KMS-11 (cell line): ENCODE measurements around the gene BMP4.

Experiments
- H2AFZ ChIP-seq: fragments of 200-600 bp; sonication (generic); 2 replicates; pipeline ENCODE4 v1.6.1; 2016; ENCODE audit warnings: antibody characterized with exemption, mixed run types, low read depth
- H3K27ac ChIP-seq: fragments of 200-600 bp; sonication (generic); 2 replicates; pipeline ENCODE4 v1.6.1; 2016; ENCODE audit warnings: mild to moderate bottlenecking, mixed run types
- H3K27me3 ChIP-seq: fragments of 200-600 bp; sonication (generic); 2 replicates; pipeline ENCODE4 v1.6.1; 2017; ENCODE audit warnings: mild to moderate bottlenecking, low read depth, mixed run types, moderate library complexity; ENCODE audit not compliant: insufficient read depth
- H3K36me3 ChIP-seq: fragments of 200-600 bp; sonication (generic); 2 replicates; pipeline ENCODE4 v1.6.1; 2017; ENCODE audit warnings: mild to moderate bottlenecking, mixed run types; ENCODE audit not compliant: insufficient read depth
- H3K4me1 ChIP-seq: fragments of 200-600 bp; sonication (generic); 2 replicates; pipeline ENCODE4 v1.6.1; 2016; ENCODE audit warnings: mild to moderate bottlenecking, low read depth, mixed run types; ENCODE audit not compliant: poor library complexity, severe bottlenecking
- H3K4me2 ChIP-seq: fragments of 200-600 bp; sonication (generic); 2 replicates; pipeline ENCODE4 v1.7.0; 2016; ENCODE audit warnings: mild to moderate bottlenecking, mixed run types
- H3K4me3 ChIP-seq: fragments of 200-600 bp; sonication (generic); IDR thresholded peaks from 2 replicates; pipeline ENCODE4 v1.6.1; 2017; ENCODE audit warnings: low read depth, low read length, mixed read lengths; ENCODE audit not compliant: insufficient read depth
- H3K79me2 ChIP-seq: fragments of 200-600 bp; sonication (generic); 2 replicates; pipeline ENCODE4 v1.6.1; 2016; ENCODE audit warnings: low read depth, mixed run types; ENCODE audit not compliant: insufficient read depth
- H3K9ac ChIP-seq: fragments of 200-600 bp; sonication (generic); 2 replicates; pipeline ENCODE4 v1.6.1; 2016; ENCODE audit warnings: mild to moderate bottlenecking, mixed run types
- H4K20me1 ChIP-seq: fragments of 200-600 bp; sonication (generic); 2 replicates; pipeline ENCODE4 v1.6.1; 2016; ENCODE audit warnings: mild to moderate bottlenecking, mixed run types; ENCODE audit not compliant: insufficient read depth
- CTCF ChIP-seq: fragments of 200-600 bp; sonication (generic); conservative IDR thresholded peaks from 2 replicates; pipeline ENCODE4 v1.6.1; 2017; ENCODE audit warnings: low read depth, mild to moderate bottlenecking, antibody characterized with exemption, low read length, moderate library complexity, mixed read lengths

The BMP4 gene

DNA sequence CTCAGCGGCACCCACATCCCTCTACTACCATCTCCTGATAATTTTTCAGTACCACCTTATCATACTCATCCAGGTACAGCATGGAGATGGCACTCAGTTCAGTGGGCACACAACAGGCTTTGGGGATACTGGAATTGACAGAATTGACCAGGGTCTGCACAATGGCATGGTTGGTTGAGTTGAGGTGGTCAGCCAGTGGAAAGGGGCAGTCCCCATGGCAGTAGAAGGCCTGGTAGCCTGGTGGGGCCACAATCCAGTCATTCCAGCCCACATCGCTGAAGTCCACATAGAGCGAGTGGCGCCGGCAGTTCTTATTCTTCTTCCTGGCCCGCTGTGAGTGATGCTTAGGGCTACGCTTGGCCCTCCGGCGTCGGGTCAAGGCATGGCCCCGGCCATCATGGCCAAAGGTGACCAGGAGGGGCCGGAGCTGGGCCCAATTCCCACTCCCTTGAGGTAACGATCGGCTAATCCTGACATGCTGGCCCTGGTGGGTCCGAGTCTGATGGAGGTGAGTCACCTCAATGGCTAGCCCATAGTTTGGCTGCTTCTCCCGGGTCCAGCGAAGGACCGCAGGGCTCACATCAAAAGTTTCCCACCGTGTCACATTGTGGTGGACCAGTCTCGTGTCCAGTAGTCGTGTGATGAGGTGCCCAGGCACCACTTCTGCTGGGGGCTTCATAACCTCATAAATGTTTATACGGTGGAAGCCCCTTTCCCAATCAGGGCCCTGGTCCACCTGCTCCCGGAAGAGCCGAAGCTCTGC is 6.4 kb downstream of the BMP4 start:
- Histone ChIP-seq H3K9ac (no peak overlapping the region), H2AFZ (no peak overlapping the region), H3K27me3 (peaks cover 5% of the 10 kb centered on the region), H3K4me2 (no peak overlapping the region), H3K36me3 (no peaks in the 10 kb centered on the region), H4K20me1 (no peaks in the 10 kb centered on the region), H3K79me2 (no peaks in the 10 kb centered on the region), H3K4me3 (no peak overlapping the region), H3K27ac (no peak overlapping the region), H3K4me1 (no peaks in the 10 kb centered on the region)
- no peak for TF ChIP-seq CTCF

DNA sequence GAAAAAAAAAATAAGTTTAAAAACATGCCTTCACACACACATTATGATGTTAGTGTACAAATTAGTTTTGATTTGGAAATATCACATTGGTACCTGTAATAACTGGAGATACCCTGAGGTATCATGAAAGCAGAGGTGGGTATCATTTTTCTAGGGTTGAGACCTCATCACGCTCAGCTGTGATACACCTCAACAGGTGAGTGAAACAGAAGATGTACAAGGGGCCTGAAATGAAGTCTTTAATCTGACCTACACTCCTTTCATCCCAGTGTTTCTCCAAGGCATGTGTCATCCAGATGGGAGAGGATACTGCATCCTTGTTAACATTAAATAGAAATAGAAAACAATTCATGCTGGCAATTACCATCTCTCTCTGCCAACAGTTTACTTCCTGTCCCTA is 7.4 kb downstream of the BMP4 start:
- H3K79me2 ChIP-seq = no peaks in the 10 kb centered on the region
- H3K4me2 ChIP-seq = no peak overlapping the region
- no peaks in the 10 kb centered on the region for H3K4me1 ChIP-seq
- no peaks in the 10 kb centered on the region for H3K36me3 ChIP-seq
- H4K20me1 ChIP-seq = no peaks in the 10 kb centered on the region
- no peak overlapping the region for H3K4me3 ChIP-seq
- H3K9ac ChIP-seq = no peak overlapping the region
- no peak overlapping the region for H2AFZ ChIP-seq
- H3K27me3 ChIP-seq = no peaks in the 10 kb centered on the region
- no peak for TF ChIP-seq CTCF
- H3K27ac ChIP-seq = no peak overlapping the region

- Histone ChIP-seq H3K4me3 (no peak overlapping the region), H4K20me1 (no peaks in the 10 kb centered on the region), H3K27ac (no peak overlapping the region), H3K36me3 (no peaks in the 10 kb centered on the region), H3K4me2 (no peak overlapping the region), H3K27me3 (no peaks in the 10 kb centered on the region), H3K9ac (no peak overlapping the region), H2AFZ (no peak overlapping the region), H3K79me2 (no peaks in the 10 kb centered on the region), H3K4me1 (no peaks in the 10 kb centered on the region)
- TF ChIP-seq CTCF = no peak
Observed at GRCh38 chr14:53948205-53948884, 8.3 kb downstream of the BMP4 start.

DNA sequence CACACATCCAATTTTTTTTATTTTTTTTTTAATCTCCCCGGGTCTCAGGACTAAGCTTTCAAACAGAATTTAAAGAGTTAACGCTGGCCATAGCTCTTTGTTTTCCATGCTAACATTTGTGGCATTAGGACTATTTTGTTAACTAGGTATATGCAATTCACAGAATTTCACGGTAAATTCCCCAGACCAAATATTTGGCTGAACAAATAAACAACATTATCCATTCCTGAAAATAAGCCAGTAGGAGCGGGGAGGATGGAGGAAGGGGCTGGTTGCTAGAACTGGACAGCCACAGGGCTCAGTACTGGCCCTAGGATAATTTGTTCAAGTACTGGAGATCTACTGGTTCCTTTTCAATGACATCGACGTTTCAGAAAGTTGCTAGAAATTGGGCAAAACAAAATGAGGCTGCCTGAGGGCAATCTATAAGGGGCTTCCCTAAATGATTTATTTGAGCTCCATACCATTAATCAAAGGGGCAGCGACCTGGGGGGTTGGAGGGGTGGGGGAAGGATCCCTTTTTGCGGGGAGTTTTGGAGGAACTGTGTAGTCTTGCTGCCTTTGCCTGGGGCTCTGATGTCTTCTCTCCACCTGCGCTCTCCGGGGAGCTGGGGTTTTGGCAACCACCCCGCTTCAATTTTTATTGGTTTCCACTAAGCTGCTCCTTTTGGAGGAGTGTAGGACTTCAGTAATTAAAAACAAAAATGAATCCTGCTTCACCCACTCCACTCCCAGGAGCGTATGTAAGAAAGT is 9.0 kb downstream of the BMP4 start:
- no peaks in the 10 kb centered on the region for H3K36me3 ChIP-seq
- no peaks in the 10 kb centered on the region for H3K27me3 ChIP-seq
- no peak overlapping the region for H2AFZ ChIP-seq
- no peak overlapping the region for H3K27ac ChIP-seq
- no peaks in the 10 kb centered on the region for H3K79me2 ChIP-seq
- no peak overlapping the region for H3K9ac ChIP-seq
- H3K4me3 ChIP-seq = no peak overlapping the region
- H4K20me1 ChIP-seq = no peaks in the 10 kb centered on the region
- H3K4me2 ChIP-seq = no peak overlapping the region
- H3K4me1 ChIP-seq = no peaks in the 10 kb centered on the region
- no peak for TF ChIP-seq CTCF
